Esophagus (tissue), 2 donors: Measurements from ENCODE around the gene DHRS9. TPM values are rescaled to one million over a fixed set of nuclear protein-coding genes. Genes with fewer than 3 reads are reported as not detected.

Experiments
- H3K27ac ChIP-seq, 2 donors: one replicate each; pipeline ENCODE4 v1.5.1; 2013; ENCODE audit warnings: low read depth in 2 of 2, mild to moderate bottlenecking in 2 of 2, inconsistent platforms in 1 of 2, low read length in 1 of 2, moderate library complexity in 1 of 2
- H3K27me3 ChIP-seq, 2 donors: one replicate each; pipeline ENCODE4 v1.6.1; 2013; ENCODE audit warnings: low read length in 2 of 2, control low read depth in 1 of 2, mild to moderate bottlenecking in 1 of 2; ENCODE audit not compliant: insufficient read depth in 2 of 2, control insufficient read depth in 1 of 2
- H3K36me3 ChIP-seq, 2 donors: one replicate each; pipeline ENCODE4 v1.6.1; 2013; ENCODE audit warnings: low read length in 1 of 2; ENCODE audit not compliant: control insufficient read depth in 2 of 2, insufficient read depth in 2 of 2
- H3K4me1 ChIP-seq, 2 donors: one replicate each; pipeline ENCODE4 v1.6.1; 2013; ENCODE audit warnings: low read length in 1 of 2; ENCODE audit not compliant: control insufficient read depth in 2 of 2, insufficient read depth in 2 of 2
- H3K4me3 ChIP-seq, 2 donors: one replicate each; pipeline ENCODE4 v1.5.1; 2013; ENCODE audit warnings: low read length in 2 of 2, mild to moderate bottlenecking in 2 of 2, low read depth in 1 of 2, moderate library complexity in 1 of 2
- H3K9me3 ChIP-seq, 2 donors: one replicate each; pipeline ENCODE4 v1.6.1; 2013; ENCODE audit warnings: mild to moderate bottlenecking in 2 of 2, low read depth in 1 of 2, low read length in 1 of 2, moderate library complexity in 1 of 2; ENCODE audit not compliant: control insufficient read depth in 2 of 2, insufficient read depth in 1 of 2
- WGBS, 2 donors: extraction: QIAGEN DNeasy Blood & Tissue Kit; methylation state at CpG; one replicate each; pipeline ENCODE4 v1.1.7; 2013; 5-methylcytosine and 5-hydroxymethylcytosine counted together
- polyA plus RNA-seq, 2 donors: library from polyadenylated mRNA; stranded (reverse); fragments of 200-250 nt; gene quantifications; one replicate each; pipeline ENCODE4 v1.2.3, GENCODE V29; 2013
- donor health status: healthy with polysubstance abuse.
- donor health status: Bipolar disorder and iron deficiency.

The DHRS9 gene
- polyA plus RNA-seq, 2 donors: 9.2 to 33.4 TPM

DNA sequence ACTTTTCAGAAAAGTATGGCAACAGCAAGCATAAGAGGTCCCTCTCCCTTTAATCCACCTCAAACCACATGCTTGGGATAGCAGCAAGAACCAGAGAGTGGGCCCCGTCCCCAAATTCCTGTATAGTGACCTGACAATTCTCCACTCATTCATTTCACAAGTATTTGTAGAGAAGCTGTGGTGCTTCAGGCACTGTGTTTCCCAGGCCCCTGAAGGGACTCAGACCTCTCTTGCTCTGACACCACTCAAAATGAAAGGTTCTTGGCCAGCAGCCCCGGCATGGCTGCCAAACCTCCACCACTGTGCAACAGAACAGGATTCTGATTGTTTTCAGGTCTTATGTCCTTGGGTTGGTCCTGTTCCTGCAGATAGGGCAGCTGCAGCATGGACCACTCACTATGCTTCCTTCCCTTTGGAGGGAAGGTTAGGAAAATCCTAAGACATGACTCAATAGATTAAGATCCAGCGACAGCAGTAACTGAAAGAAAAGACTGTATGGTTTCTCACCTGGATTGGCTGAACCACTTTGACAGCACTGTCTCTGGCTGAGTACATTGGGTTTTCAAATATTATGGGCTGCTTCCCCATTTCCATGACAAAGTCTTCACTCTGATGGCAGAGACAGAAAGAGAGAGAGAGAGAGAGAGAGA is 67.6 kb downstream of the DHRS9 start:
- Histone ChIP-seq H3K27ac (no peak overlapping the region), H3K4me1 (no peaks in the 10 kb centered on the region), H3K4me3 (no peak overlapping the region), H3K27me3 (no peaks in the 10 kb centered on the region), H3K9me3 (no peaks in the 10 kb centered on the region), H3K36me3 (no peaks in the 10 kb centered on the region)
- WGBS, 2 donors: 68% methylated on average over 3 of the region's 3 CpGs

- H3K4me1 ChIP-seq: no peaks in the 10 kb centered on the region
- no peaks in the 10 kb centered on the region for H3K9me3 ChIP-seq
- 51 to 56% methylated on average over 2 of the region's 2 CpGs for WGBS, 2 donors
- no peaks in the 10 kb centered on the region for H3K27me3 ChIP-seq
- no peaks in the 10 kb centered on the region for H3K36me3 ChIP-seq
- no peak overlapping the region for H3K4me3 ChIP-seq
- no peak overlapping the region for H3K27ac ChIP-seq
Observed at GRCh38 chr2:169137924-169138323, 68.6 kb downstream of the DHRS9 start.

DNA sequence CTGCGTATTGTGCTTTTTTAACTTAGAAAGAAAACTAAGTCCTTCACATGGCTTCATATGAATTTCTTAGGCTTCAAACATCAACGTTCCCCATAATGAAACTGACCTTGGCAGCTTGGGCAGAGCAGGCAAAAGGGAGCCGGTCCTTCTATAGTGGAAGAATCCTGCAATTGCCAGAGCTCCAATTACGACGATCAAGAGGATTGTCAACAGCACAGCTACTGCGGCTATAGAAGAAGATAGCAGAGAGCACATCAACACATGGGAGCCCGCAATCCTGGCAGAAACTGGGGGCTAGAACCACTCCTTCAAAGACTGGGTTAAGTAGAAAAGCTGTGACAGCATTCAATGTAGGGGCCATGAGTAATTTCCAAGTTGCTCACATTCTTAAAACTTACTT is 69.8 kb downstream of the DHRS9 start:
- H3K4me1 ChIP-seq: no peaks in the 10 kb centered on the region
- 87 to 92% methylated on average over 7 of the region's 7 CpGs for WGBS, 2 donors
- no peaks in the 10 kb centered on the region for H3K36me3 ChIP-seq

DNA sequence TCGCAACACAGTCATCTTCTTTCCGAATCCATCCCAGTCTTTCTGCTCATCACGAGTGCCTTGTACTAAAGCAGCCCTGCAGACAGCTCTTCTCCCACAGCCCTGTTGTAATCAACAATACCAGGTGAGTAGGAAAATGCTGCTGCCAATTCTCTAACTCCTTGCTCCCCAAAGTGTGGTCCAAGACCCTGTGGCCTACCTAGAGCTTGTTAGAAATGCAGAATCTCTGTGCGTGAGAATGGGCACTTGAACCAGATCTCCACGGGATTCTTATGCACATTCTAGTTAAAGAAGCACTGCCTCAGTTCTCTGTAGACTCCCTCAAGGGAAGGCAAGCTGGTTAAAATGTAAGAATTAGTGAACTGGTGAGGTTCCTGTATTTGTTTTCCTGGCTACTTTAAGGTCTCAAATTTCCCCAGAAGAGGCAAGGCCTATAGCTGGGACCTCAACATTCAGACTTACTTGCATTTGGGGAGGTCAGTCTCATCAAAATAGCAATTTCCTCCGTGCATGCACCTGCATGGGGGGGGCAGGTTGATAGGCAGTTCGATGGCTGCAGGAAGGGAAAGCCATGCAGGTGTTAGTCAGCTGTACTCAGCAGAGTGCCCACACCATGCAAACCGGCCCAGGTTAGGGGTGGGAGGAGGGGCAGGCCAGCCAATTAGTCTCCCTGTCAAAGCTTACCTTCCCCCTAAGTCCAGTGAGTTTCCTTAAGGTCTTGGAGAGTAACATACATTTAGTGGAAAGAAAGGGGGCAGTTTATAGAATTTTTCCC is 70.8 kb downstream of the DHRS9 start:
- Histone ChIP-seq H3K9me3 (no peaks in the 10 kb centered on the region), H3K4me3 (no peak overlapping the region), H3K4me1 (no peaks in the 10 kb centered on the region), H3K27me3 (no peaks in the 10 kb centered on the region), H3K36me3 (no peaks in the 10 kb centered on the region), H3K27ac (no peak overlapping the region)
- WGBS, 2 donors: 62 to 89% methylated on average over 8 of the region's 8 CpGs

More for the DNA sequence above, 69.8 kb downstream of the DHRS9 start:
- Histone ChIP-seq H3K27me3 (no peaks in the 10 kb centered on the region), H3K9me3 (no peaks in the 10 kb centered on the region), H3K27ac (no peak overlapping the region), H3K4me3 (no peak overlapping the region)

DNA sequence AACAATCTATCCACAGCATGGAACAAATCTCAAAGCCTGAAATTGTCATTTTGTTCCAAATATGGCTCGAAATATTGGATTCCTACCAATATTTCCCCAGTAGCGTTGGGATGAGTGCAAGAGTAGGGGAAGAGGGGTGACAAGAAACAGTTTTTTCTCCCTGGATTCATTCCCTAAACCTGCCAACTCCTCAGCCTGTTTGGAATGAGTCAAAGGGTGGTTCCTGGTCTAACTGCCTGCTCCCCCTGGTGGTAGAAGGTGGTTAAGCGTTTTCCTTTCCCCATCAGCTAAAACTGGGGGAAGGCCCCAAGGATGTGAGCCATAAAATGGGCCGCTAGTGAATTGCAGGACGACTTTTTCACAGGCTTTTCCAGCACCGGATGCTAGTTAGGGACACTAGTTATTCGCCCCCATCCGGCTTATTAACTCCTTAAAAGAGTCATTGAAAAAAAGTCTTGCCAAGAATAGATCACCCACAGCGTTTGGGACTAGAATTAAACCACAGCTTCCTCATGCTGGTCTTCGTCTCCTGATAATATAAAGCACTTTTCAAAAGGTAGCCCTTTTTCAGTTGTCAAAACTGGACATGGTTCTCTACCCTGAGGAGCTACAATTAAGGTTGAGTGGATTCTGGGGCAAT is 72.5 kb downstream of the DHRS9 start:
- Histone ChIP-seq H3K27ac (no peak overlapping the region), H3K4me3 (no peak overlapping the region), H3K27me3 (no peaks in the 10 kb centered on the region), H3K4me1 (no peaks in the 10 kb centered on the region), H3K9me3 (no peaks in the 10 kb centered on the region), H3K36me3 (no peaks in the 10 kb centered on the region)
- 37 to 45% methylated on average over 10 of the region's 10 CpGs for WGBS, 2 donors

DNA sequence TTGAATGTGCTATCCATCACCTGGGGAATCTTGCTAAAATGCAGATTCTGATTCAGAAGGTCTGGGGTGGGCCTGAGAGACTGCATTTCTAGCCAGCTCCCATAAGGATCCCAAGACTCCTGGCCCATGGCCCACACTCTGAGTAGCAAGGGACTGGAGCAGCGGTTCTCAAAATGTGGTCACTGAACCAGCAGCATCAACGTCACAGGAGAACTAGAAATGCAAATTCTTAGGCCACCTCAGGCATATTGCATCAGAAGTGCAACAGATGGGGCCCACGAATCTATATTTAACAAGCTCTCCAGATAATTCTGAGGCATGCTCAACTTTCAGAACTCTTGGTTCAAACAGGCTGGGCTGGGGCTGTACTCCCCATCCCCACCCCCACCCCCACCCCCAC is 74.6 kb downstream of the DHRS9 start:
- H3K36me3 ChIP-seq: no peaks in the 10 kb centered on the region
- WGBS, 2 donors: 76 to 82% methylated on average over 3 of the region's 3 CpGs
- no peaks in the 10 kb centered on the region for H3K9me3 ChIP-seq
- no peaks in the 10 kb centered on the region for H3K27me3 ChIP-seq
- no peak overlapping the region for H3K27ac ChIP-seq
- no peak overlapping the region for H3K4me3 ChIP-seq
- H3K4me1 ChIP-seq: no peaks in the 10 kb centered on the region

Other genes starting within 250 kb of the DHRS9 start
- gene SPC25, start 179.1 kb upstream of the DHRS9 start, polyA plus RNA-seq: 1 to 10 TPM; 4.1 to 6.4 TPM
- under 1 TPM in 1 of 2 donors, not detected in 1; 0.01 TPM for gene G6PC2, start 168.3 kb upstream of the DHRS9 start, polyA plus RNA-seq
- gene ABCB11, start 38.2 kb upstream of the DHRS9 start, polyA plus RNA-seq: under 1 TPM; 0.01 to 0.04 TPM